Activated T-cell treated with anti-CD3 and anti-CD28 coated beads for 1 hour (primary cell): ENCODE results near the gene CYSRT1.
"Not testable (repeated sequence)": the region's sequence is repeated elsewhere in the genome, so short reads cannot be mapped to it uniquely, and the experiment has no call there.

Experiments used
- DNase-seq: peaks from one replicate; pipeline ENCODE4 v3.0.0-alpha.2; 2020; ENCODE audit warnings: low read depth

Gene CYSRT1

DNA sequence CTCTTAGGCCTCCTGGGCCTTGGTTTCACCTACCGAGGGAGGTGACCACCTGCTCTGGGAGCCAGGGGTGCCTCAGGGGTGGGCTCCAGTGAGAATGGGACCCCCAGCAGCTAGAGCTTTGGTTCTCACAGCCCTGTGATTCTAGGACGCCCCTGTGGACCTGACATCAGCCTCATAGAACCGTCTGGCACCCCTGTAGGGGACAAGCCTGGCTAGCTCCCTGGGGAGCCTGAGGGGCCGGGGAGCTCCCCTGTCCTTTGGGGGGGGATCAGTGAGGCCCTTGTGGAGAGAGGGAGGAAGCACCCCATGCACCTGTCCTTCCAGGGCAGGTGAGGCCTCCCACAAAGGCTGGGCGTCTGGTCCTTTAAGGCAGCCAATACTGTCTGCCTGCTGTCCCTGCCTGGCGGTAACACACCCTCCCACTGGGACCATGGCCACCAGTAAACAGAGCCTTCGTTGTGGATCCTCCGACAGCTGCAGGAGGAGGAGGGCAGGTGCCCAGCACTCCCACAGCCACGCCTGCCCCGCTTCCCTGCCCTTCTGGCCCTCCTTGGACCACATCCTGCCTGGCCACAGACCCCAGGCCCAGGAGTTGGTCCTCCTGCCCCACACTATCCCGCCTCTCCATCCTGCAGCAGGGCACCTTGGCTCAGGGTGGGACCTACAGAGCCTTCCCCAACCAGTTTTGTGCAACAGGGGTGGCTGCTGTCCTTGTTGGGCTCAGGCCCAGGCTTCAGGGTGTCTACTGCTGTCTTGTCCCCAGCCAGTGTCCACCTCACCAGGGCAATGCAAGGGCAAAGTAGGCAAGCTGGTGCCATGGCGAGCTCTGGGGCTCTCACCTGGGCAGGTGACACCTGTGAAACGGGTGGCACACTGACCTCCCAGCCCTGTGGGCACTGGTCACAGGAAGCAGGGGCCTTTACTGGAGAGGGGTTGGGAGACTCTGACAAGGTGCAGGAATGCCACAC, 13.1 kb downstream of the CYSRT1 start:
- DNase-seq = no peak

DNA sequence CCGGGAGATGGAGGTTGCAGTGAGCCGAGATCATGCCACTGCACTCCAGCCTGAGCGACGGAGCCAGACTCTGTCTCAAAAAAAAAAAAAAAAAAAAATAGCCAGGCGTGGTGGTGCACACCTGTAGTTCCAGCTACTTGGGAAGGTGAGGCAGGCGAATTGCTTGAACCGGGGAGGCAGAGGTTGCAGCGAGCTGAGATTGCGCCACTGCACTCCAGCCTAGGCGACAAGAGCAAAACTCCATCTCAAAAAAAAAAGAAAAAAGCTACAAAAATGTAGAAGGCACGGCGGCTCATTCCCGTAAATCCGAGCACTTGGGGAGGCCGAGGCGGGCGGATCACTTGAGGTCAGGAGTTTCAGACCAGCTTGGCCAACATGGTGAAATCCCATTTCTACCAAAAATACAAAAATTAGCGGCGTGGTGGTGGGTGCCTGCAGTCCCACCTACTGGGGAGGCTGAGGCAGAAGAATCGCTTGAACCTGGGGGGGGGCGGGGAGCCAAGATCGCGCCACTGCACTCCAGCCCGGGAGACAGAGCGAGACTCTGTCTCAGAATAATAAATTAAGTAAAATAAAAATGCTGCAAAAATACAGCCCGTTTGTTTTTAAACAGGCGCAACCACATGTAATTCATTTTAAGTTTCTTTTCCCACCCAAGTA, 14.7 kb downstream of the CYSRT1 start:
- DNase-seq = not testable (repeated sequence)

DNA sequence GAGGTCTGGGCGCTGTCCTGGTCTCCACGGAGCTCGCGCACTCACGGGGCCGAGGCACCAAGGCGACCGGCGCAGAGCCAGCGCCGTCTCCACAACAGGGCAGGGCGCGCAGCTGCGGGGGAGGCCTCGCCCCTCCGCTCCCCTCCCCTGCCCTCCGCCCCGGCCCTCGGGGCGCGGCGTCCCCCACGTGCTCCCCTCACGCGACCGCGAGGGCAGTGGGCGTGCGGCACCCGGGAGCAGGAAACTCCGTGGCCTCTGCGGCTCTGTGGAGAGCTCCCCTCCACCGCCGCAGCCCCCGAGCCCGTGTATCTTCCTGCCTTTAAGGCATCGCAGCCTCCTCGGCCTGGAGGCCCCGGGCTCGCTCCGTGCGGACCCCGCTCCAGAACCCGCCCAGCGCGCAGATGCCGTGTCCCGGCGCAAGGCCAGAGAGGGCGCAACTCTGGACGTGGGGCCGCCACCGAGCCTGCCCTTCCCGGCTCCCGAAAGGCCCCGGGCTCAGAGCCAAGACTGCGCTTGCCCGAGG, 15.4 kb downstream of the CYSRT1 start:
- peak; percentile 52 for DNase-seq

DNA sequence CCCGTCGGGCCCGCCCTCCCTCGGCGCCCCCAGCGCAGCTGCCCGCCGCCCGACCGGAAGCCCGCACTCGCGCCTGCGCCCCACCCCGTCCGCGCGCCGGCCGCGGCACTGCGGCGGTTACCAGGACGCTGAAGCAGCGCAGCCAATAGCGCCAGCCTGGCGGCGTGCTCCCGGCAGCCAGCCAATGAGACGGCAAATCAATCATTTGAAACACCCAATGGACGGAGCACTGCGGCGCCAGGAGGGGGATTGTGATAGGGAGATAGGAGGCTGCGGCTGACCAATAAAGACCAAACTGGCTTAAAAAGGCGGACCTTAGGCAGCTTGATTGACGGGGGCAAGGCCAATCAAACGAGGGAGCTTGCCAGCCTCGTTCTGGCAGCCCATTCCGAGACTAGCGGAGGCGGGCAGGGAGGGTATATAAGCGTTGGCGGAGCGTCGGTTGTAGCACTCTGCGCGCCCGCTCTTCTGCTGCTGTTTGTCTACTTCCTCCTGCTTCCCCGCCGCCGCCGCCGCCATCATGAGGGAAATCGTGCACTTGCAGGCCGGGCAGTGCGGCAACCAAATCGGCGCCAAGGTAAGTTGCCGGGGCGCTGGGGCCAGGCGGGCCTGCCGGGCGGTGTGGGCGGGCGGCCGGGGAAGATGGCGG, 16.0 kb downstream of the CYSRT1 start, which contains the start of gene TUBB4B:
Gene TUBB4B, plus strand, starts transcription at position 447 of the 649 bp plus-strand sequence. Its CDS starts 74 bp downstream, at position 521.
- DNase-seq = peak; percentile 93

DNA sequence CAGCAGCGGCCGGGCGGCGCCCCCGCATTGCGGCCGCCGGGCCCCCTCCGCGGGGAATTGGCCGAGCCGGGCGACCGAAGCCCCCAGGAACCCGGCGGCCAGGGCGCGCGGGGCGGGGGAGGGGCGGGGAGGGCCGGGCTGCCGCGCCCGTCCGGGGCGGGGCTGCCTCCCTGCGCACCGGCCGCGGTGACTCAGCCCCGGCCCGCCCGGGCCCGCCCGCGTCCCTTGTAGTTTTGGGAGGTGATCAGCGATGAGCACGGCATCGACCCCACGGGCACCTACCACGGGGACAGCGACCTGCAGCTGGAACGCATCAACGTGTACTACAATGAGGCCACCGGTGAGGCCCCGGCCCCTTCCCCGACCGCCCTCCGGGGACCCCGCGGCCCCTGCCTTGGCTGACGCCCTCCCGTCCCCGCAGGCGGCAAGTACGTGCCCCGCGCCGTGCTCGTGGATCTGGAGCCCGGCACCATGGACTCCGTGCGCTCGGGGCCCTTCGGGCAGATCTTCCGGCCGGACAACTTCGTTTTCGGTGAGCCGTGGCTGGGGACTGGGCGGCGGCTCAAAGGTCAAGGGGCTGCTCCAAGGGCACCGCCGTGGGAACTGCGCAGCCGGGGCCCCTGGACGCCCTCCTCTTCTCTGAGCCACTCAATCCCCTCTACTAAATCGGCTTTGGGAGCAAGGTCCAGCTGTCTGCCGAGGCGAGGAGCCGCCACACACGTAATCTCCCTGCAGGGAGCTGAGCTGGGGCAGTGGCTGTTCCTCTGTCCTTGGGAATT, 16.7 kb downstream of the CYSRT1 start:
- peak; percentile 65 for DNase-seq

DNA sequence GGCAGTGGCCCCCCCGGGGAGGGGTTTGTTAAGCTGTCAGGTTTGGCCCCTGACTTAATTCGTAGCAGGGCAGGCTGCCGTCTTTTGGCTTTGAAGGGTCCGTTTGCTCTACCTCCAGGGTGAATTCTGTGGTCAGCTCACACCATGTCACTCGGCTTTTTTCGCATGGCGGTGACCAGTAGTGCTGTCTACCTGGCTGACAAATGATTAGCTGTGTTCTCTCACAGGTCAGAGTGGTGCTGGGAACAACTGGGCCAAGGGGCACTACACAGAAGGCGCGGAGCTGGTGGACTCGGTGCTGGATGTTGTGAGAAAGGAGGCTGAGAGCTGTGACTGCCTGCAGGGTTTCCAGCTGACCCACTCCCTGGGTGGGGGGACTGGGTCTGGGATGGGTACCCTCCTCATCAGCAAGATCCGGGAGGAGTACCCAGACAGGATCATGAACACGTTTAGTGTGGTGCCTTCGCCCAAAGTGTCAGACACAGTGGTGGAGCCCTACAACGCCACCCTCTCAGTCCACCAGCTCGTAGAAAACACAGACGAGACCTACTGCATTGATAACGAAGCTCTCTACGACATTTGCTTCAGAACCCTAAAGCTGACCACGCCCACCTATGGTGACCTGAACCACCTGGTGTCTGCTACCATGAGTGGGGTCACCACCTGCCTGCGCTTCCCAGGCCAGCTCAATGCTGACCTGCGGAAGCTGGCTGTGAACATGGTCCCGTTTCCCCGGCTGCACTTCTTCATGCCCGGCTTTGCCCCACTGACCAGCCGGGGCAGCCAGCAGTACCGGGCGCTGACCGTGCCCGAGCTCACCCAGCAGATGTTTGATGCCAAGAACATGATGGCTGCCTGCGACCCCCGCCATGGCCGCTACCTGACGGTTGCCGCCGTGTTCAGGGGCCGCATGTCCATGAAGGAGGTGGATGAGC, 17.6 kb downstream of the CYSRT1 start:
- no peak for DNase-seq

DNA sequence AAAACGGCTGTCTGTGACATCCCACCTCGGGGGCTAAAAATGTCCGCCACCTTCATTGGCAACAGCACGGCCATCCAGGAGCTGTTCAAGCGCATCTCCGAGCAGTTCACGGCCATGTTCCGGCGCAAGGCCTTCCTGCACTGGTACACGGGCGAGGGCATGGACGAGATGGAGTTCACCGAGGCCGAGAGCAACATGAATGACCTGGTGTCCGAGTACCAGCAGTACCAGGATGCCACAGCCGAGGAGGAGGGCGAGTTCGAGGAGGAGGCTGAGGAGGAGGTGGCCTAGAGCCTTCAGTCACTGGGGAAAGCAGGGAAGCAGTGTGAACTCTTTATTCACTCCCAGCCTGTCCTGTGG, 18.3 kb downstream of the CYSRT1 start:
- not testable (repeated sequence) for DNase-seq

DNA sequence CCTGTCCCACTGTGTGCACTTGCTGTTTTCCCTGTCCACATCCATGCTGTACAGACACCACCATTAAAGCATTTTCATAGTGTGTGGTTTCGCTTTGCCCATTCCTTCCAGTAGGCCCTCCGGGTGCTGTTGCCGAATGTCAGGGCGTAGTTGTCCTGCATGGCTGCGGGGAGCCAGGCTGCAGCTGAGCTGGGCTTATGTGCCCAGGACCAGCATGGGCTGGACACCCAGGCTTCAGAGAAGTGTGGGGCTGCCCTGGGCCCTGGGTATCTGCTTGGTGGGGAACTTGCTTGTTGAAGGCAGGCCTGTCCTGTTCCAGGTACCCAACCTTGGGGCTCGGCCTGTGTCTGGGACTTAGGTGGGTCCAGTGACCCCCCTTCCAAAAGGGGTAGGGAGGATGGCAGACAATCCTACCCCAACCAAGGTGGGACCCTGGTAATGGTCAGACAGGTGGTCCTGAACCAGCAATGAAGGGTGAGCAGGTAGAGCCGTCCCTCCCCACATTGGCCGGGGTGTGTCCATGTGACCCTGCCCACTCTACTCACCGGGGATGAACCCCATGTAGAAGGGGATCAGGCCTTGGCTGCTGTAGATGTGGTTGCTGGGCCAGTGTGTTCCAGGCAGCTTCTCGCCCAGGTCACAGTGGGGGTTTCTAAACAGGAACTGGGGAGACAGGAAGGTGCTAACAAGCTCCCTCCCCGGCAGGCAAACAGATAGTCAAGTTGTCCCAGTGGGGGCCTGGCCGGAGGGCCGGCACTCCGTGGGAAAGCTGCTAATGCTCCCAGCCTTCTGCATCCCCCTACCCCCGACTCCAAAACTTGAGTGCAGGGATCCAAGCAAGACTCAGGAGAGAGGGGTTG, 18.9 kb downstream of the CYSRT1 start:
- DNase-seq = no peak

DNA sequence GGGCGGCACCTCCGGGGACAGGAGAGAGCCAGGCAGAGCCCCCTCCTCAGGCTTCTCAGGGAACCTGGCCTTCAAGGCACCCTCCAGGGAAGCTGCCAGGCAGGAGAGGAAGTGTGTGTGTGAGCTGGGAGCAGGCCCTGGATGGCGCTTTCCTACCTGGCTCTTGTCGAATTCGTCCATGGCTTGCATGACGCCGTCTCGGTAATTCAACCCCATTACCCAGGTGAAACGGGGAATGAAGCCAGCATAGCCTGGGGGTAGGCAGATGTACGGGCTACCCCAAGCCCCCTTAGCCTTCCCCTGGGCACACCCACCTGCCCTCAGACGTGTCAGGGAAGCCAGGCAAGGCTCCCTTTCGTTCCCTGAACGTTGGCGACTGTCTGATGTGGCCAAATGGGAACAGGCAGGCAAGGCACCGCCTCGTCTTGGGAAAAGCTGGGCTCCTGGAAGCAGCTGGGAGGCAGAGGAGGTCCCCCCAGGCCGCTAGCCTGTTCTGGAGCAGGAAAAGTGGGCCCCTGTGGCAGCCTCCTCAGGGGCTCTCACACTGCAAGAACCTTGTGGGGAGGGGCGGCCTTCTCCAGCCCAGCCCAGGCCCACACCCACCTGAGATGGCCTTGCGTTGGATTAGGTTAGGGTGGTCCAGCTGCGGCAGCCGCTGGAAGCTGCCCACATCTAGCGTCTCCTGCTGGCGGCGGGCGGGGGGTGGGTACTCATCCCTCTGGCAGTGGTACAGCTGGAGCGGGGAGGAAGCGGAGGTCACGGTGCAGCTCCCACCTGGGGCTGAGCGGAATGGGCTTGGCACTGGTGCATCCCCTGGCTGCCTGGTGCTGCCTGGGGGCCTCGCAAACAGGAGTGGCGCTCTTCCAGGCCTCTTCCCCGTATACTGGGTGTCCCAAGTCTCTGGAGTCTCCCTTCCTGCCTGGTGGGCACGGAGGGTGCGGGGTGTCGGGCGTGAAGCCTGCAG, 19.8 kb downstream of the CYSRT1 start:
- DNase-seq = no peak

DNA sequence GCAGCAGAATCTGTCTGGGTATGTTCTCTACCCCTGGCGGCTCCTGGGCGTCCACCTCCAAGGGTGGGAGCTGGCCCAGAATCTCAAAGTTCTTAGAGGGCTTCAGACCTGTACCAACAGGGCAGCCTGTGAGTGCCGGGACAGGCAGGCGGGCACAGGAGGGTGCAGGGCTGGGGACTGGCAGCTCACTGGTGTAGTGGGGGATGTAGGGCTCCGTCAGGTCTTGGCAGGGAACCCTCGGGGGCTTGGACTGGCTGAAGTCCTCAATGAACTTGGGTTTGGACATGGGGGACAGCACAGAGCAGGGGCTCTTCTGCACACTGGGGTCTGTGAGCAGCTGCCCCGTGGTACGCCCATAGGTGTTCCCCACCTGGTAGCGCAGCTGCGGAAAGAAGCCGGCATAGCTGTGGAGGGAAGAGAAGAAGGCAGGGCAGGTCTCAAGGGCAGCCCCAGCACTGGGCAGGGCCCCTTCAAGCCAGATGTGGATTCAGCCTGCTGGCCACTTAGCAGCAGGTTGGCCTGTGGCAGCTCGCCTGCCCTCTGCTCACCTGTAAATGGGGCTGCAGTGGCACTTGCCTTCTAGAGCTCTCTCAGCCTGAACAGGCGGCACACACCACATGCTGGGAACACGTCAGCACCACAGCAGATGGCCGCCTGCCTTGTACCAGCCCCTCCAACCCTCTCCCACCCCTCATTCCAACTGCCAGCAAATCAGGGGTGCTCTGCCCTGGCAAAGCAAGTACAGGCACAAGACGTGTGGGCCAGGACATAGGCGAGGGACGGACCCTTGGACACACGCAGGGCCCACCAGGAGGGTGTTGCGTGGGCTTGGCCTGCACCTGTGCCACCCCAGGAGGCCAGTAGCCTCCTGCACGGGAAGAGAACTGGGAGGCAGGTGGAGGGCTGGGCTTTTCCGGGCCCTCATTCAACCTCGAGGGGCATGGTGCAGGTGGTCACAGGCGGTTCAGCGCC, 20.8 kb downstream of the CYSRT1 start:
- no peak for DNase-seq

DNA sequence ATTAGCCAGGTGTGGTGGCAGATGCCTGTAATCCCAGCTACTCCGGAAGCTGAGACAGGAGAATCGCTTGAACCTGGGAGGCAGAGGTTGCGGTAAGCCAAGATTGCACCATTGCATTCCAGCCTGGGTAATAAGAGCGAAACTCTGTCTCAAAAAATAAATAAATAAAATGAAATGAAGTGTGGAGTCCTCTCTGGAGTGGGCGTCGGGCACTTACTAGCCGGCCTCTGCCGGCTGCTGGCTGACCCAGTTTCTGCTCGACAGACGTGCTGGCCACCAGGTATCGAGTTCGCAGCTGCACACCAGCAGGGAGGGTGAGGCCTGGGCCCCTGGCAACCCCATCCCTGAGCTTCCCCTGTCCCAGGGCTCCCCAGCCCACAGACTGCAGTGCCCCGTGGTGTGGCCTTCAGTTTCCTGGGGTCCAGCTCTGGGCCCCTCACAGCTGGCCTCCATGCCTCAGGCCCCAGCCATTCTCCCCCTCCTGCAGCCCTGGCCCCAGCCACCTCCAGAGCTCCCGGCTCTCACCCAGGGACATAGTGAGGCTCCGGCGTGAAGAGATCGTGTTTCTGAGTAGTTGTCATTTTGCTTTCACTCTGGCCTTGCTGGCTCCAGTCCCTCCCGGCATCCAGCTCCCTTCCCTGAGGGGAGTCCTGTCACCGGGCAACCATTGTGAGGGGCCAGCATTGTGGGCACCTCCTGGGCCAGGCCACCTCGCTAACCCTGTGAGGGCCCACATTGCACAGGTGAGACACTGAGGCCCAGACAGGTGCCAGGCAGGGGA, 22.4 kb downstream of the CYSRT1 start:
- DNase-seq = no peak

DNA sequence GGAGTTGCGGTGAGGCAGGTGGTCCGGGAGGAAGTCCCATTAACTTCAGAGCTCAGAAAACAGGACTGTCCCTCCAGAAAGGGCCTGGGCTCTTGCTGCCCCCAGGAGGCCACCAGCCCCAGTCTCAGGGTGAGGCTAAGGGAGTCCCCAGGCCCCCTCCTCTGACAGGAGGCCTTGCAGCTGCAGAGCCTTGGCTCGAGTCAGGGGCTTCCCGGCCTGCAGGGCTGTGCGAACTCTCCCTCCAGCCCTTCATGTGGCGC, 22.9 kb downstream of the CYSRT1 start:
- no peak for DNase-seq

DNA sequence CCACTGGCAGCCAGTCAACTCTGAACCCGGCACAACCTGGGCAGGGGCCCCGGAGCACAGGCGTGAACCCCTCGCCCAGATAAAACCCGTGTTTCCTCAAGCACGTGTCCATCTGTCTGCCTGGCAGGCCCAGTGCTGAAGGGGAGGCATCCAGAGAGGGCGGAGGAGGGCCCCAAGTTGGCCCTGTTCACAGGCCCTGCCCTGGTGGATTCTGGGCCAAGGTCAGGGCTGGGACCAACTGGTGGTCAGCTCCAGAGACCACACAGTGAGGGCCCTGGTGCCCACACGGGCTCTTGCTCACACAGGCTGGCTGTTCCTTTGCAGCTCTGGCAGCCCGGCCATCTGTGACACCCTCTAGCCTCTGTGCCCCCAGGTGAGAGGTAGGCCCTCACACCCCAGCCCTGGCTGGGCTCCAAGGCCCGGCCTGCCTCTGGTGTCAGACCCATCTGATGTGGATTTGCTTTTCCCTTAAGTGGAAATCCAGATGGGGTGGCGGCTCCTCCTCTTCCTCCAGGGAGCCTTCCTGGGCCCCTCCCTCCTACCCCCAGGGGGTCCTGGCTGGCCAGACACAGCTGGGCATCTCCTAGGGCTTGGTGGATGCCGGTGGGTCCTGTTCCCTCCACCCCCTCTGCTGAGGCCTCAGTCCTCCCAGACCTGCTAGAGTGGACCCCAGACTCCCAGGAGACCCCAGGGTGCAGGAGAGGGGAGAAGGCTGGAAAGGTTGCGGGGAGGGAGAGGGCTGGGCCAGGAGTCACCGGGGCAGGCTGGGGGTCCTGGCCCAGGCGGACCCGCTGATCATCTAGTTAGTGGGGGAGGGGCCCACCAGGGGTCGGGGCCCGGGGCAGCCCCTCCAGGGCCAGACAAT, 25.6 kb downstream of the CYSRT1 start:
- DNase-seq = no peak

DNA sequence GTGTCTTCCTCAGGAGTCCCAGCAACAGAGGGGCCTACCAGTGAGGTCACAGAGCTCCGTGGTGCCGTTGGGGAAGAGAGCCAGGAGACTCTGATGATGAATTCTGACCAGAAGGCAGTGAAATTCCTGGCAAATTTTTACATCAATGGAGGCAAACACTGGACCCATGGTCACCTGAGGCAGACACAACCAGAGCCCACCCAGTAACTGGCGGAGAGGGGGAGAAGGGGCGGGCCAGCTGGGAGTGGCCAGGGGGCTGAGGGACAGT, 26.2 kb downstream of the CYSRT1 start, which contains the start of gene STPG3:
Gene STPG3, plus strand, starts transcription at position 93 of the 268 bp plus-strand sequence. Its CDS starts 1 bp downstream, at position 94.
- no peak for DNase-seq

DNA sequence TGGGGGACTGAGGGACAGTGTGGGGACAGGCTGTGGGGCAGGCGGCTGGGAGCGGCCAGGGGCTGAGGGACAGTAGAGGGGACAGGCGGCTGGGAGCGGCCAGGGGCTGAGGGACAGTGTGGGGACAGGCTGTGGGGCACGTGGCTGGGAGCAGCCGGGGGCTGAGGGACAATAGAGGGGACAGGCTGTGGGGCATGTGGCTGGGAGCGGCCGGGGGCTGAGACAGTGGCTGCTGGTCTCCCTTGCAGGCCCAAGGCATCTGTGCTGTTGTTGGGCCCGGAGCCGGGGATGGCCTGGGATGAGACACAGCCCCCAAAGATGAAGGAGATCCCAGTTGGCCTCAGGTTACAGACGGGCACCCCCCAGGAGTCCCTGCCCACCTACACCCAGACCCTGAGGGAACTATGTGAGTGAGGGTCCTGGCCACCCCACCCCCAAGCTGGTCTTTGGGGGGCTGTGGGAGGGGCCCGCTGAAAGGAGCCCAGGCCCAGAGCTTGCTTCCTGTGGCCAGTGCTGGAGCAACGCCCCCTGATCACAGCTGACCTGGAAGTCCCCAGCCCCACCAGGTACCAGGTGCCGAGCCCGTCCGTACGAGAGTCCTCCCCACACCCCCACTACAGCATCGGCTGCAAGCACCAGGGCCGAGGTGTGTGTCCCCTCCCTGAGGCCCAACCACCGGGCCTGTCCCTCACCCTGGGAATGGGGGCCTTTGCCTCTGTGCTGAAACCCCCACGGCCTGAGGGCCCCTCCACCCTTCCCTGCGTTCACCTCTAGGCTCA, 26.7 kb downstream of the CYSRT1 start:
- no peak for DNase-seq
